Liver (tissue), 9 donors: Measurements from ENCODE around the gene CFAP57. TPM values are rescaled to one million over a fixed set of nuclear protein-coding genes. Genes with fewer than 3 reads are reported as not detected.

ENCODE experiments used
- DNase-seq: peaks from one replicate; pipeline ENCODE4 v3.0.0-alpha.2; 2017; ENCODE audit warnings: low spot score
- H3K27ac ChIP-seq, 2 donors: one replicate each; pipeline ENCODE4 v1.7.0; 2013; ENCODE audit warnings: inconsistent platforms in 2 of 2, low read length in 2 of 2, control low read depth in 1 of 2, low read depth in 1 of 2, mild to moderate bottlenecking in 1 of 2
- H3K27me3 ChIP-seq, 4 donors: one replicate each; pipeline versions ENCODE4 v1.6.1 to v1.7.0; 2013; ENCODE audit warnings: low read length in 3 of 4, inconsistent platforms in 1 of 4, mild to moderate bottlenecking in 1 of 4, moderate library complexity in 1 of 4; ENCODE audit not compliant: control insufficient read depth in 4 of 4, insufficient read depth in 4 of 4
- H3K36me3 ChIP-seq, 4 donors: one replicate each; pipeline versions ENCODE4 v1.6.1 to v1.7.0; 2013; ENCODE audit warnings: low read length in 3 of 4, mild to moderate bottlenecking in 3 of 4, low read depth in 1 of 4, moderate library complexity in 1 of 4; ENCODE audit not compliant: control insufficient read depth in 4 of 4, insufficient read depth in 3 of 4
- H3K4me1 ChIP-seq, 4 donors: one replicate each; pipeline versions ENCODE4 v1.6.1 to v1.7.0; 2013; ENCODE audit warnings: low read length in 3 of 4, mild to moderate bottlenecking in 3 of 4, moderate library complexity in 1 of 4; ENCODE audit not compliant: control insufficient read depth in 4 of 4, insufficient read depth in 4 of 4
- H3K4me3 ChIP-seq, 3 donors: one replicate each; pipeline versions ENCODE4 v1.6.1 to v1.7.0; 2013; ENCODE audit warnings: low read length in 3 of 3, control low read depth in 1 of 3, low read depth in 1 of 3, mild to moderate bottlenecking in 1 of 3
- H3K9ac ChIP-seq, 2 donors: one replicate each; pipeline ENCODE4 v1.7.0; 2013; ENCODE audit warnings: low read length in 2 of 2, mild to moderate bottlenecking in 2 of 2, moderate library complexity in 2 of 2, control low read depth in 1 of 2, low read depth in 1 of 2
- H3K9me3 ChIP-seq, 4 donors: one replicate each; pipeline versions ENCODE4 v1.6.1 to v1.7.0; 2013; ENCODE audit warnings: low read length in 3 of 4; ENCODE audit not compliant: control insufficient read depth in 4 of 4
- EGR1 ChIP-seq, 2 donors: IDR thresholded peaks; 2 replicates each; pipeline ENCODE4 v1.6.1; 2016 to 2018; ENCODE audit warnings: antibody characterized with exemption in 2 of 2, low read depth in 2 of 2
- FOXA2 ChIP-seq: IDR thresholded peaks from 2 replicates; pipeline ENCODE4 v1.6.1; 2016; ENCODE audit warnings: antibody characterized with exemption
- GABPA ChIP-seq, 2 donors: IDR thresholded peaks in 1 of 2; conservative IDR thresholded peaks in 1 of 2; 2 replicates each; pipeline ENCODE4 v1.6.1; 2016; ENCODE audit warnings: antibody characterized with exemption in 2 of 2, mild to moderate bottlenecking in 1 of 2, moderate library complexity in 1 of 2
- HNF4A ChIP-seq, 2 donors: conservative IDR thresholded peaks; 2 replicates each; pipeline ENCODE4 v1.6.1; 2016; ENCODE audit warnings: antibody characterized with exemption in 2 of 2, mild to moderate bottlenecking in 2 of 2
- JUND ChIP-seq, 2 donors: IDR thresholded peaks; 2 replicates each; pipeline ENCODE4 v1.6.1; 2016; ENCODE audit warnings: antibody characterized with exemption in 2 of 2
- NR2F2 ChIP-seq: IDR thresholded peaks from 2 replicates; pipeline ENCODE4 v1.6.1; 2016; ENCODE audit warnings: antibody characterized with exemption
- RAD21 ChIP-seq, 2 donors: IDR thresholded peaks; 2 replicates each; pipeline ENCODE4 v1.6.1; 2016; ENCODE audit warnings: antibody characterized with exemption in 2 of 2, mild to moderate bottlenecking in 2 of 2
- RXRA ChIP-seq, 2 donors: IDR thresholded peaks; 2 replicates each; pipeline ENCODE4 v1.6.1; 2017 to 2018; ENCODE audit warnings: antibody characterized with exemption in 2 of 2, mild to moderate bottlenecking in 1 of 2
- SP1 ChIP-seq: IDR thresholded peaks from 2 replicates; pipeline ENCODE4 v1.6.1; 2018; ENCODE audit warnings: antibody characterized with exemption, mild to moderate bottlenecking
- TAF1 ChIP-seq: conservative IDR thresholded peaks from 2 replicates; pipeline ENCODE4 v1.6.1; 2016; ENCODE audit warnings: antibody characterized with exemption, mild to moderate bottlenecking
- YY1 ChIP-seq: IDR thresholded peaks from 2 replicates; pipeline ENCODE4 v1.6.1; 2016; ENCODE audit warnings: antibody characterized with exemption, mild to moderate bottlenecking
- WGBS: extraction: QIAGEN DNeasy Blood & Tissue Kit; methylation state at CpG from one replicate; pipeline ENCODE4 v1.1.7; 2013; 5-methylcytosine and 5-hydroxymethylcytosine counted together
- polyA plus RNA-seq, 2 donors: library from polyadenylated mRNA; stranded (reverse) in 1 of 2; unstranded in 1 of 2; fragments of 200-250 nt in 1 of 2; fragments of >200 nt in 1 of 2; fragmentation: Nextera tagmentation in 1 of 2; extraction: Ambion mirVana in 1 of 2; gene quantifications; one replicate each; pipeline versions ENCODE4 v1.2.1 to v1.2.3, GENCODE V29; 2013 to 2015
- total RNA-seq, 2 donors: library from RNA; depleted of rRNA; stranded (reverse); fragments of >200 nt; gene quantifications; one replicate each; pipeline ENCODE4 v1.2.3, GENCODE V29; 2014
- TF ChIP-seq, protein P1 (sequence below): fragments of 150-350 bp; IDR thresholded peaks from 2 replicates; pipeline ENCODE4 v1.5.1; 2017; ENCODE audit warnings: improper control_type of control experiment, low read depth, low read length; ENCODE audit not compliant: missing input control
- TF ChIP-seq, protein P2 (sequence below): IDR thresholded peaks from 2 replicates; pipeline ENCODE4 v1.6.1; 2016; ENCODE audit warnings: antibody characterized with exemption, mild to moderate bottlenecking
- TF ChIP-seq, protein P3 (sequence below): IDR thresholded peaks from 2 replicates; pipeline ENCODE4 v1.6.1; 2016; ENCODE audit warnings: antibody characterized with exemption
- TF ChIP-seq, protein P4 (sequence below): IDR thresholded peaks from 2 replicates; pipeline ENCODE4 v1.6.1; 2016; ENCODE audit warnings: antibody characterized with exemption
- donor health status: healthy.
- donor health status: healthy.
- donor health status: healthy.
- donor health status: healthy.
- donor health status: healthy.

CFAP57 gene
- total and polyA plus RNA-seq, 4 donors = under 0.01 to 14.5 (median 0.10) TPM

DNA sequence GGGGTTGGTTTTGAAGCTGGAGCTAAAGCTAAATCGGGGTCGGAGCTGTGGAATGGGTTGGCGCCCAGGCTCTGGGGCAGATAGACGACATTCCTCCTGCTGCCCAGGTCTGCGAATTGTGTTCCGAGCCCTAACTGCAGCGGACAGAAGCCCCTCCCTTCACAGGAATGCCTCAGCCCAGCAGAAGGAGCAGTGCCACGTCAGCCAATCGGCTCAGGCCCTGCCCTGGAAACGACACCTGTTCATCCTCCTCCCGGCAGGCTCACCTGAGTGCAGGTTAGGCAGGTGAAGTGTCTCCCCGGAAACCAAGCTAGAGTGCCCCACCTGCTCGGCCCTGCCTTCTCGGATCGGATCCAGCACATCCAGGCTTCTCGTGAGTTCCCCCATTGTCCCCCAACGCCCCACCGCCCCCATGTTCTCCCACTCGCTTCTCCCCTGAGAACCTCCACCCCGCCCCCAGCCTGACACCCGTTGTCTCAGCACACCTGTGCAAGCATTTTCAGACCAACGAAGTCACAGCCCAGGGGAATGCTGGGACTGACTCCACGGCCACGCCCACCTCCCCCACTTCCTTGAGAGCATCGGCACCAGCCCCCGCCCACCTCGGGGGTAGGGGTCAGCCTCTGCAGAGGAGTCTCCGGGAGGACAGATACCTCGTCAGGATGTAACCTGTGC lies 98.4 kb downstream of the CFAP57 start:
- H3K36me3 ChIP-seq = no peaks in the 10 kb centered on the region
- H3K9me3 ChIP-seq = no peaks in the 10 kb centered on the region
- H3K27me3 ChIP-seq = peaks cover 0 to 2% (median 0%) of the 10 kb centered on the region in 4 donors
- no peak overlapping the region for H3K9ac ChIP-seq
- DNase-seq = no peak
- no peak overlapping the region for H3K27ac ChIP-seq
- H3K4me1 ChIP-seq = peaks cover 10 to 22% (median 17%) of the 10 kb centered on the region in 4 donors
- TF ChIP-seq RXRA (IDR thresholded peaks at IDR 0.05) (no peak), FOXA2 (no peak), JUND (IDR thresholded peaks at IDR 0.05) (no peak), GABPA (IDR thresholded peaks at IDR 0.05 in 1 of 2, conservative IDR thresholded peaks at IDR 0.05 in 1 of 2) (no peak), TAF1 (no peak), RAD21 (IDR thresholded peaks at IDR 0.05) (no peak), EGR1 (IDR thresholded peaks at IDR 0.05; ENCODE audit: low read depth in 2 of 2) (no peak), HNF4A (conservative IDR thresholded peaks at IDR 0.05) (no peak), SP1 (no peak), NR2F2 (no peak), YY1 (no peak)
- TF ChIP-seq, protein P1, sequence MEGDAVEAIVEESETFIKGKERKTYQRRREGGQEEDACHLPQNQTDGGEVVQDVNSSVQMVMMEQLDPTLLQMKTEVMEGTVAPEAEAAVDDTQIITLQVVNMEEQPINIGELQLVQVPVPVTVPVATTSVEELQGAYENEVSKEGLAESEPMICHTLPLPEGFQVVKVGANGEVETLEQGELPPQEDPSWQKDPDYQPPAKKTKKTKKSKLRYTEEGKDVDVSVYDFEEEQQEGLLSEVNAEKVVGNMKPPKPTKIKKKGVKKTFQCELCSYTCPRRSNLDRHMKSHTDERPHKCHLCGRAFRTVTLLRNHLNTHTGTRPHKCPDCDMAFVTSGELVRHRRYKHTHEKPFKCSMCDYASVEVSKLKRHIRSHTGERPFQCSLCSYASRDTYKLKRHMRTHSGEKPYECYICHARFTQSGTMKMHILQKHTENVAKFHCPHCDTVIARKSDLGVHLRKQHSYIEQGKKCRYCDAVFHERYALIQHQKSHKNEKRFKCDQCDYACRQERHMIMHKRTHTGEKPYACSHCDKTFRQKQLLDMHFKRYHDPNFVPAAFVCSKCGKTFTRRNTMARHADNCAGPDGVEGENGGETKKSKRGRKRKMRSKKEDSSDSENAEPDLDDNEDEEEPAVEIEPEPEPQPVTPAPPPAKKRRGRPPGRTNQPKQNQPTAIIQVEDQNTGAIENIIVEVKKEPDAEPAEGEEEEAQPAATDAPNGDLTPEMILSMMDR = no peak
- TF ChIP-seq, protein P2, sequence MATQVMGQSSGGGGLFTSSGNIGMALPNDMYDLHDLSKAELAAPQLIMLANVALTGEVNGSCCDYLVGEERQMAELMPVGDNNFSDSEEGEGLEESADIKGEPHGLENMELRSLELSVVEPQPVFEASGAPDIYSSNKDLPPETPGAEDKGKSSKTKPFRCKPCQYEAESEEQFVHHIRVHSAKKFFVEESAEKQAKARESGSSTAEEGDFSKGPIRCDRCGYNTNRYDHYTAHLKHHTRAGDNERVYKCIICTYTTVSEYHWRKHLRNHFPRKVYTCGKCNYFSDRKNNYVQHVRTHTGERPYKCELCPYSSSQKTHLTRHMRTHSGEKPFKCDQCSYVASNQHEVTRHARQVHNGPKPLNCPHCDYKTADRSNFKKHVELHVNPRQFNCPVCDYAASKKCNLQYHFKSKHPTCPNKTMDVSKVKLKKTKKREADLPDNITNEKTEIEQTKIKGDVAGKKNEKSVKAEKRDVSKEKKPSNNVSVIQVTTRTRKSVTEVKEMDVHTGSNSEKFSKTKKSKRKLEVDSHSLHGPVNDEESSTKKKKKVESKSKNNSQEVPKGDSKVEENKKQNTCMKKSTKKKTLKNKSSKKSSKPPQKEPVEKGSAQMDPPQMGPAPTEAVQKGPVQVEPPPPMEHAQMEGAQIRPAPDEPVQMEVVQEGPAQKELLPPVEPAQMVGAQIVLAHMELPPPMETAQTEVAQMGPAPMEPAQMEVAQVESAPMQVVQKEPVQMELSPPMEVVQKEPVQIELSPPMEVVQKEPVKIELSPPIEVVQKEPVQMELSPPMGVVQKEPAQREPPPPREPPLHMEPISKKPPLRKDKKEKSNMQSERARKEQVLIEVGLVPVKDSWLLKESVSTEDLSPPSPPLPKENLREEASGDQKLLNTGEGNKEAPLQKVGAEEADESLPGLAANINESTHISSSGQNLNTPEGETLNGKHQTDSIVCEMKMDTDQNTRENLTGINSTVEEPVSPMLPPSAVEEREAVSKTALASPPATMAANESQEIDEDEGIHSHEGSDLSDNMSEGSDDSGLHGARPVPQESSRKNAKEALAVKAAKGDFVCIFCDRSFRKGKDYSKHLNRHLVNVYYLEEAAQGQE = no peak
- TF ChIP-seq, protein P3, sequence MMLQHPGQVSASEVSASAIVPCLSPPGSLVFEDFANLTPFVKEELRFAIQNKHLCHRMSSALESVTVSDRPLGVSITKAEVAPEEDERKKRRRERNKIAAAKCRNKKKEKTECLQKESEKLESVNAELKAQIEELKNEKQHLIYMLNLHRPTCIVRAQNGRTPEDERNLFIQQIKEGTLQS = no peak
- TF ChIP-seq, protein P4, sequence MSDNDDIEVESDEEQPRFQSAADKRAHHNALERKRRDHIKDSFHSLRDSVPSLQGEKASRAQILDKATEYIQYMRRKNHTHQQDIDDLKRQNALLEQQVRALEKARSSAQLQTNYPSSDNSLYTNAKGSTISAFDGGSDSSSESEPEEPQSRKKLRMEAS = no peak
- H3K4me3 ChIP-seq = no peak overlapping the region
- WGBS = 49% methylated on average over 29 of the region's 29 CpGs
